A673 (cell line): ENCODE measurements around the gene TAF11L9. TPM values are rescaled to one million over a fixed set of nuclear protein-coding genes. Genes with fewer than 3 reads are reported as not detected.
"Not testable (repeated sequence)": the region's sequence is repeated elsewhere in the genome, so short reads cannot be mapped to it uniquely, and the experiment has no call there.

ENCODE experiments used
- BruUV-seq: library from RNA; stranded (reverse); fragments of 400-500 nt; replicated peaks from 2 replicates; lab custom pipeline; 2021; lab: Mats Ljungman, UMichigan
- CTCF ChIA-PET: fragments of 300-600 bp; sonication (Branson Sonifier 250); formaldehyde crosslinking; loops from one replicate; lab custom pipeline; 2022; ENCODE audit warnings: antibody characterized with exemption; lab: Charles Lee
- POLR2A ChIA-PET: fragments of 300-600 bp; sonication (Branson Sonifier 250); formaldehyde crosslinking; loops from one replicate; lab custom pipeline; 2022; ENCODE audit warnings: antibody characterized with exemption; ENCODE audit not compliant: low non-redundant PET; lab: Charles Lee
- DNase-seq: peaks from one replicate; pipeline ENCODE4 v3.0.0-alpha.2; 2015; ENCODE audit warnings: low spot score
- H3K27ac ChIP-seq: fragments of 200-600 bp; sonication (generic); 2 replicates; pipeline ENCODE4 v1.5.1; 2016; ENCODE audit warnings: mixed run types, low read depth, mild to moderate bottlenecking, mixed read lengths, antibody characterized with exemption, low read length; ENCODE audit not compliant: poor library complexity, severe bottlenecking
- H3K27me3 ChIP-seq: fragments of 200-600 bp; sonication (generic); replicated peaks from 2 replicates; pipeline ENCODE4 v1.6.1; 2017; ENCODE audit warnings: mixed run types, low read depth, mild to moderate bottlenecking, mixed read lengths, antibody characterized with exemption, low read length; ENCODE audit not compliant: insufficient read depth, poor library complexity
- H3K36me3 ChIP-seq: fragments of 200-600 bp; sonication (generic); 2 replicates; pipeline ENCODE4 v1.6.1; 2016; ENCODE audit warnings: mixed run types, mild to moderate bottlenecking, mixed read lengths, antibody characterized with exemption, low read length; ENCODE audit not compliant: insufficient read depth, poor library complexity, severe bottlenecking
- H3K4me1 ChIP-seq: fragments of 200-600 bp; sonication (generic); 2 replicates; pipeline ENCODE4 v1.6.1; 2017; ENCODE audit warnings: mixed run types, mild to moderate bottlenecking, mixed read lengths, antibody characterized with exemption, low read length; ENCODE audit not compliant: insufficient read depth, poor library complexity, severe bottlenecking
- H3K4me3 ChIP-seq: fragments of 200-600 bp; sonication (generic); 2 replicates; pipeline ENCODE4 v1.5.1; 2016; ENCODE audit warnings: low read depth, mixed run types, mild to moderate bottlenecking, mixed read lengths, low read length; ENCODE audit not compliant: poor library complexity, severe bottlenecking
- H3K9me3 ChIP-seq: fragments of 200-600 bp; sonication (generic); 2 replicates; pipeline ENCODE4 v1.6.1; 2016; ENCODE audit warnings: mixed run types, low read depth, mild to moderate bottlenecking, mixed read lengths, antibody characterized with exemption, low read length; ENCODE audit not compliant: poor library complexity, severe bottlenecking
- CTCF ChIP-seq: fragments of 300-800, 200-600 bp; sonication (generic); conservative IDR thresholded peaks from 2 replicates; pipeline ENCODE4 v1.5.1; 2017; ENCODE audit warnings: low read depth, mild to moderate bottlenecking, antibody characterized with exemption, low read length, moderate library complexity, mixed read lengths
- EZH2 ChIP-seq: fragments of 200-600 bp; sonication (generic); IDR thresholded peaks from 2 replicates; pipeline ENCODE4 v1.6.1; 2017; ENCODE audit warnings: borderline replicate concordance, low read depth, mild to moderate bottlenecking, mixed read lengths, antibody characterized with exemption, low read length; ENCODE audit not compliant: poor library complexity, severe bottlenecking
- intact Hi-C: fragments of 100-400 bp; cut with micrococcal nuclease; formaldehyde crosslinking; loops from one replicate; pipeline ENCODE4 v1.10.0; 2022; ENCODE audit not compliant: unreplicated experiment
- total RNA-seq: library from RNA; stranded (reverse); gene quantifications from 2 replicates; pipeline ENCODE4 v1.2.3, GENCODE V29; 2021

TAF11L9 gene
- total RNA-seq, 1 experiment from 2014 or later = not detected

DNA sequence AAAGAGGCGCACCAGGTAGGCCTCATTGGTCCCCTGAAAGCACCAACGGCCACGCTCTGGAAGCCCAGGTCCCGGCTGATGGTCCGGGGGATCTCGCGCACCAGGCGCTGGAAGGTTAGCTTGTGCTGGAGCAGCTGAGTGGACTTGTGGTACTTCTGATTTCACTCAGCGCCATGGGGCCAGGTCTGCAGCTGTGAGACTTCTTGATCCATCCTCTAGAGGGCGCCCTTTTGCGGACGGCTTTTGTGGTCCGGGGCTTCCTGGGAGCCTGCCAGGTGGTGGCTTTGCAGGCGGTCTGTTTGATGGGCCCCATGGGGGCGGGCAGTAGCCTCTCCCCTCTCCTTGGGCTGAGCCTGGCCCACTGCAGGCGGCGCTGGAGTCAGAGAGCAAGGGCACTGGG lies 26.4 kb upstream of the TAF11L9 start:
- POLR2A ChIA-PET = no interaction called here
- CTCF ChIA-PET = no interaction called here
- intact Hi-C loops = no loop called here

GRCh38 chr5:17619354-17619753 lies 25.2 kb upstream of the TAF11L9 start:
- Histone ChIP-seq H3K36me3 (no peaks in the 10 kb centered on the region), H3K4me1 (no peaks in the 10 kb centered on the region), H3K27me3 (no peaks in the 10 kb centered on the region), H3K9me3 (no peaks in the 10 kb centered on the region), H3K27ac (no peak overlapping the region), H3K4me3 (no peak overlapping the region)
- TF ChIP-seq CTCF (no peak), EZH2 (no peak)
- intact Hi-C loops = no loop called here
- no TSS peak for BruUV-seq
- no peak for DNase-seq
- CTCF ChIA-PET = no interaction called here
- POLR2A ChIA-PET = no interaction called here

More for the DNA sequence above, 26.4 kb upstream of the TAF11L9 start:
- no peak for DNase-seq
- no TSS peak for BruUV-seq
- Histone ChIP-seq H3K36me3 (no peaks in the 10 kb centered on the region), H3K27ac (no peak overlapping the region), H3K4me3 (no peak overlapping the region), H3K27me3 (no peaks in the 10 kb centered on the region), H3K9me3 (no peaks in the 10 kb centered on the region), H3K4me1 (no peaks in the 10 kb centered on the region)
- peak; percentile 36; the same call in 1 of the 2 replicates for TF ChIP-seq CTCF
- TF ChIP-seq EZH2 = no peak

DNA sequence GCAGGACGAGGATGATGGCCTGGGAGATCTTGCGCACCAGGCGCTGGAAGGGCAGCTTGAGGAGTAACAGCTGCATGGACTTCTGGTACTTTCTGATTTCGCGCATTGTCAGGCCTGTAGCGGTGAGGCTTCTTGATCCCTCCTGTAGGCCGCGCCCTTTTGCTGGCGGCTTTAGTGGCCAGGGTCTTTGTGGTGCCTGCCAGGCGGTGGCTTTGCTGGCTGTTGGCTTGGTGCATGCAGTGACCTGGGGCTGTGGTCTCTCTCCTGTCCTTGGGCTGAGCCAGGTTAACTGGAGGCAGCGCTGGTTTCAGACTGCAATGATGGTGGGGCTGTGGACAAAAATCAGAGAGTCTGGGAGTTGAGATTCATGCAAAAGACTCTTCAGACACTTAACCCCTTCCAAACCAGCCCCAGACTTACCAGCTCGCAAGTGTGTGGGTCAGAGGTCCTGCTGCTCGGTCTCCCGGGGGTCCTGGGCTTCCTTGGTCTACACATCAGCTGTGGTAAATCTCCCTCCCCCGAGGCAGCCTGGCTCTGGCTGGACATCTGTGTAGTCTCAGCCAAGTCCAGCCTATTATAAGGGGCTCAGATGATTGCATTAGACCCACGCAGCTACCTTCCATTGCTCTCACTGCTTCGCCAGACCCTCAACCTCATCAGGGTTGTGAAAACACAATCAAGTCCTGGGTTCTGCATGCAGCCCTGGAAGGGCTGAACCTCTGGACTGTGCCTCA lies 20.8 kb upstream of the TAF11L9 start:
- TF ChIP-seq CTCF (no peak), EZH2 (no peak)

GRCh38 chr5:17610092-17610491 lies 15.9 kb upstream of the TAF11L9 start, which contains the start of gene TAF11L12:
Gene TAF11L12 (plus strand): TSS chr5:17610392.
- H3K9me3 ChIP-seq, DNase-seq, H3K27ac ChIP-seq, POLR2A ChIA-PET, CTCF ChIA-PET, H3K4me1 ChIP-seq, intact Hi-C loops, H3K36me3 ChIP-seq, BruUV-seq, H3K27me3 ChIP-seq, H3K4me3 ChIP-seq: not testable (repeated sequence)

More for the DNA sequence above, 20.8 kb upstream of the TAF11L9 start:
- POLR2A ChIA-PET = no interaction called here
- no TSS peak for BruUV-seq
- Histone ChIP-seq H3K27me3 (no peaks in the 10 kb centered on the region), H3K9me3 (no peaks in the 10 kb centered on the region), H3K4me3 (no peak overlapping the region), H3K27ac (no peak overlapping the region), H3K36me3 (no peaks in the 10 kb centered on the region), H3K4me1 (no peaks in the 10 kb centered on the region)
- DNase-seq = no peak
- CTCF ChIA-PET = no interaction called here
- intact Hi-C loops = no loop called here

- BruUV-seq, H3K36me3 ChIP-seq, H3K27ac ChIP-seq, DNase-seq, POLR2A ChIA-PET, H3K4me3 ChIP-seq, intact Hi-C loops, H3K9me3 ChIP-seq, CTCF ChIA-PET, H3K27me3 ChIP-seq, H3K4me1 ChIP-seq: not testable (repeated sequence)
Observed at GRCh38 chr5:17607461-17607860, 13.3 kb upstream of the TAF11L9 start.
